Astrocyte (in vitro differentiated cells and primary cell): ENCODE results near the gene HMCN1. TPM values are rescaled to one million over a fixed set of nuclear protein-coding genes. Genes with fewer than 3 reads are reported as not detected.

Source experiments
- DNase-seq: peaks from one replicate; pipeline ENCODE4 v3.0.0-alpha.2; 2010; ENCODE audit warnings: low read depth
- FAIRE-seq: peaks from 2 replicates; lab custom pipeline; 2011; peaks lifted over from hg19 to GRCh38; lab: Jason Lieb, UNC
- H2AFZ ChIP-seq: 2 replicates; pipeline ENCODE4 v1.6.0; 2012; ENCODE audit warnings: low read depth, low read length, inconsistent platforms
- H3K27ac ChIP-seq: 2 replicates; pipeline ENCODE4 v1.5.1; 2011; ENCODE audit warnings: low read depth, low read length, inconsistent platforms
- H3K27me3 ChIP-seq: 2 replicates; pipeline ENCODE4 v1.6.0; 2011; ENCODE audit warnings: low read length, inconsistent platforms; ENCODE audit not compliant: insufficient read depth
- H3K36me3 ChIP-seq: 2 replicates; pipeline ENCODE4 v1.5.1; 2011; ENCODE audit warnings: low read length, inconsistent platforms; ENCODE audit not compliant: insufficient read depth
- H3K4me1 ChIP-seq: 2 replicates; pipeline ENCODE4 v1.5.1; 2011; ENCODE audit warnings: low read length, inconsistent platforms; ENCODE audit not compliant: insufficient read depth
- H3K4me2 ChIP-seq: 2 replicates; pipeline ENCODE4 v1.6.0; 2012; ENCODE audit warnings: low read length, inconsistent platforms
- H3K4me3 ChIP-seq: 2 replicates; pipeline ENCODE4 v1.5.1; 2011; ENCODE audit warnings: low read depth, mild to moderate bottlenecking, low read length, inconsistent platforms; ENCODE audit not compliant: insufficient read depth
- H3K79me2 ChIP-seq: 2 replicates; pipeline ENCODE4 v1.6.0; 2012; ENCODE audit warnings: mild to moderate bottlenecking, low read length, inconsistent platforms; ENCODE audit not compliant: insufficient read depth
- H3K9ac ChIP-seq: 2 replicates; pipeline ENCODE4 v1.6.0; 2012; ENCODE audit warnings: mild to moderate bottlenecking, low read length, inconsistent platforms
- H3K9me3 ChIP-seq: 2 replicates; pipeline ENCODE4 v1.5.1; 2012; ENCODE audit warnings: low read depth, mild to moderate bottlenecking, low read length, inconsistent platforms; ENCODE audit not compliant: insufficient read depth
- H4K20me1 ChIP-seq: 2 replicates; pipeline ENCODE4 v1.6.0; 2012; ENCODE audit warnings: low read length, inconsistent platforms; ENCODE audit not compliant: insufficient read depth
- H3K27ac Mint-ChIP-seq: one replicate; pipeline ENCODE4 v1.8.0; 2021; ENCODE audit warnings: mild to moderate bottlenecking, mixed read lengths; ENCODE audit not compliant: unreplicated experiment
- H3K27me3 Mint-ChIP-seq: one replicate; pipeline ENCODE4 v1.8.0; 2021; ENCODE audit warnings: low read depth, mixed read lengths; ENCODE audit not compliant: unreplicated experiment
- H3K36me3 Mint-ChIP-seq: one replicate; pipeline ENCODE4 v1.8.0; 2021; ENCODE audit warnings: low read depth, mixed read lengths; ENCODE audit not compliant: unreplicated experiment
- H3K4me1 Mint-ChIP-seq: one replicate; pipeline ENCODE4 v1.8.0; 2021; ENCODE audit warnings: low read depth, mixed read lengths; ENCODE audit not compliant: unreplicated experiment
- H3K4me3 Mint-ChIP-seq: one replicate; pipeline ENCODE4 v1.8.0; 2021; ENCODE audit warnings: mild to moderate bottlenecking, moderate library complexity, mixed read lengths; ENCODE audit not compliant: unreplicated experiment
- H3K9me3 Mint-ChIP-seq: one replicate; pipeline ENCODE4 v1.8.0; 2021; ENCODE audit warnings: mild to moderate bottlenecking, mixed read lengths; ENCODE audit not compliant: unreplicated experiment
- EZH2 ChIP-seq: IDR thresholded peaks from 2 replicates; pipeline ENCODE4 v1.6.1; 2012; ENCODE audit warnings: mild to moderate bottlenecking, low read length, inconsistent platforms; ENCODE audit not compliant: insufficient read depth
- total RNA-seq: library from RNA; stranded (reverse); gene quantifications from 2 replicates; pipeline ENCODE4 v1.2.1, GENCODE V29; 2021
- TF ChIP-seq, protein P1 (sequence below): IDR thresholded peaks from 2 replicates; pipeline ENCODE4 v1.5.1; 2011; ENCODE audit warnings: low read depth, mild to moderate bottlenecking, inconsistent platforms, low read length, moderate library complexity; ENCODE audit not compliant: insufficient read depth

HMCN1 gene
- total RNA-seq, 1 donor from 2014 or later = 19.7 TPM

DNA sequence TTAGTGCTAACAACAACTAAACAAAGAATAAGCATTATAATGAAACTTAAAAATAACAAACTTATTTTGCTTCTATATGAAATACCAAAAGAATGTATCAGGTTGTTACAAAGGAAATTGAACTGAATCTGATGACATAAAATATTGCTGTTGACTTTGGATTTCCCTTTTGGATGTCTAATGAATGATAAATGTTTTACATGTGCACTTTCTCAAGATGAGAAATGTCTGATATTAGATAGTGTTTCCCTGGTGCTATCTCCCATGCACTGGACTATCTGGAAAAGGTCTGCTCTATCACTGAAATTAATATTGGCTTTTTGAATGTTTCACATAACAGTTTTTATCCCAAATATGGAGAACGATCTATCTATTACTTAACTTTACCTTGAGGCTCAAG lies 179.9 kb downstream of the HMCN1 start:
- Histone ChIP-seq H3K9ac (no peak overlapping the region), H3K27ac (no peak overlapping the region), H2AFZ (no peak overlapping the region), H4K20me1 (no peaks in the 10 kb centered on the region), H3K27me3 (no peaks in the 10 kb centered on the region), H3K4me3 (no peak overlapping the region), H3K4me2 (no peak overlapping the region), H3K79me2 (no peaks in the 10 kb centered on the region), H3K36me3 (no peaks in the 10 kb centered on the region), H3K4me1 (no peaks in the 10 kb centered on the region), H3K9me3 (no peaks in the 10 kb centered on the region)
- DNase-seq (no peak), FAIRE-seq (no peak)
- no peaks in the 10 kb centered on the region for H3K27me3 Mint-ChIP-seq
- H3K36me3 Mint-ChIP-seq = no peaks in the 10 kb centered on the region
- no peaks in the 10 kb centered on the region for H3K9me3 Mint-ChIP-seq
- peaks cover 7% of the 10 kb centered on the region for H3K4me1 Mint-ChIP-seq
- H3K4me3 Mint-ChIP-seq = no peak overlapping the region
- no peak for TF ChIP-seq EZH2
- H3K27ac Mint-ChIP-seq = no peak overlapping the region

DNA sequence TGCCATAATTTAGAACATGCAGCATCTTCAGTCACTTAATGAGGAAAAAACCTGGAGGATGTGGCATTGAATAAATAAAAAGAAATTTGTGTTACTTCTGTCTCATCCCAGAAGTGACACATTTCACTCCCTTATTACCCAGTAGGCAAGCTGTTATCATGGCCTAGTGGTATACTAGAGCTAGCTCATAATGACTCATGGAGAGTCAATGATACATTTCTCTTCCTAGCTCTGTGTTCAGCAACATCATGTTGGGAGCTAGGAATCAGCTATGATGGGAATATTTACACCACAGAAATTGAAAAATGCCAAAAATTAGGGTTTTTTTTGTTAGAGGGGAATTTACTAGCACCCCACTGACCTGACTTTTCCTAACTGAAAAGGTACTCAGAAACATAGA lies 182.7 kb downstream of the HMCN1 start:
- no peaks in the 10 kb centered on the region for H3K27me3 Mint-ChIP-seq
- H3K4me1 Mint-ChIP-seq = peaks cover 7% of the 10 kb centered on the region
- no peak overlapping the region for H3K4me3 Mint-ChIP-seq

DNA sequence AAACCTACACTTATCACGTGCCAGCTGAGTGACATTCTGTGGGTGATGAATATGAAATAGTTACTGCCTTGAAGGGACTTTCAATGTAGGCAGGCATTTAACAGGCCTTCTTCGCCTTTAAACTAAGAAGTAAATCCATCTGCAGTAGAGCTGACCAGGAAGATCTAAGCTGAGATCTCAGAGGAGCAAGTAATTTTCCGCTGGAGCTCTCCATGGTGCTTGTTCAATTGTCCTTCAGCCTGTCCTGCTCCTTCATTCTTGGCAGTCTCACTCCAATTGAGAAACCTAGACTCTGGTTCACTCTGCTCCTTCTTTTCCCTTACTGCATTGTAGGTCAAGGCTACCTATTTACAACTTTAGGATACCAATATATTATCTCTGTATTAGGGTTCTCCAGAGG lies 183.5 kb downstream of the HMCN1 start:
- DNase-seq (peak; percentile 33), FAIRE-seq (peak; percentile 26)
- no peak overlapping the region for H3K4me3 ChIP-seq
- TF ChIP-seq EZH2 = no peak
- TF ChIP-seq, protein P1, sequence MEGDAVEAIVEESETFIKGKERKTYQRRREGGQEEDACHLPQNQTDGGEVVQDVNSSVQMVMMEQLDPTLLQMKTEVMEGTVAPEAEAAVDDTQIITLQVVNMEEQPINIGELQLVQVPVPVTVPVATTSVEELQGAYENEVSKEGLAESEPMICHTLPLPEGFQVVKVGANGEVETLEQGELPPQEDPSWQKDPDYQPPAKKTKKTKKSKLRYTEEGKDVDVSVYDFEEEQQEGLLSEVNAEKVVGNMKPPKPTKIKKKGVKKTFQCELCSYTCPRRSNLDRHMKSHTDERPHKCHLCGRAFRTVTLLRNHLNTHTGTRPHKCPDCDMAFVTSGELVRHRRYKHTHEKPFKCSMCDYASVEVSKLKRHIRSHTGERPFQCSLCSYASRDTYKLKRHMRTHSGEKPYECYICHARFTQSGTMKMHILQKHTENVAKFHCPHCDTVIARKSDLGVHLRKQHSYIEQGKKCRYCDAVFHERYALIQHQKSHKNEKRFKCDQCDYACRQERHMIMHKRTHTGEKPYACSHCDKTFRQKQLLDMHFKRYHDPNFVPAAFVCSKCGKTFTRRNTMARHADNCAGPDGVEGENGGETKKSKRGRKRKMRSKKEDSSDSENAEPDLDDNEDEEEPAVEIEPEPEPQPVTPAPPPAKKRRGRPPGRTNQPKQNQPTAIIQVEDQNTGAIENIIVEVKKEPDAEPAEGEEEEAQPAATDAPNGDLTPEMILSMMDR = no peak
- H3K36me3 ChIP-seq = no peaks in the 10 kb centered on the region
- H2AFZ ChIP-seq = no peak overlapping the region
- Mint-ChIP-seq H3K27me3 (no peaks in the 10 kb centered on the region), H3K4me1 (peaks cover 2% of the 10 kb centered on the region), H3K27ac (no peak overlapping the region), H3K36me3 (no peaks in the 10 kb centered on the region), H3K4me3 (no peak overlapping the region), H3K9me3 (no peaks in the 10 kb centered on the region)
- H3K27ac ChIP-seq = no peak overlapping the region
- H3K79me2 ChIP-seq = no peaks in the 10 kb centered on the region
- no peak overlapping the region for H3K4me2 ChIP-seq
- H3K9me3 ChIP-seq = no peaks in the 10 kb centered on the region
- no peaks in the 10 kb centered on the region for H4K20me1 ChIP-seq
- H3K4me1 ChIP-seq = no peaks in the 10 kb centered on the region
- no peaks in the 10 kb centered on the region for H3K27me3 ChIP-seq
- no peak overlapping the region for H3K9ac ChIP-seq

More for the DNA sequence above, 182.7 kb downstream of the HMCN1 start:
- no peaks in the 10 kb centered on the region for H3K27me3 ChIP-seq
- no peak for FAIRE-seq
- H4K20me1 ChIP-seq = no peaks in the 10 kb centered on the region
- no peak for DNase-seq
- H3K36me3 Mint-ChIP-seq = no peaks in the 10 kb centered on the region
- no peaks in the 10 kb centered on the region for H3K79me2 ChIP-seq
- no peak overlapping the region for H3K9ac ChIP-seq
- H3K9me3 ChIP-seq = no peaks in the 10 kb centered on the region
- TF ChIP-seq, protein P1 = no peak
- TF ChIP-seq EZH2 = no peak
- no peak overlapping the region for H3K27ac ChIP-seq
- H3K27ac Mint-ChIP-seq = no peak overlapping the region
- H3K4me1 ChIP-seq = no peaks in the 10 kb centered on the region
- no peaks in the 10 kb centered on the region for H3K36me3 ChIP-seq
- no peak overlapping the region for H3K4me3 ChIP-seq
- H2AFZ ChIP-seq = no peak overlapping the region
- no peaks in the 10 kb centered on the region for H3K9me3 Mint-ChIP-seq
- H3K4me2 ChIP-seq = no peak overlapping the region
